ENCODE measurements around the gene LRCH1. TPM values are rescaled to one million over a fixed set of nuclear protein-coding genes. Genes with fewer than 3 reads are reported as not detected.

The LRCH1 gene
- total and polyA plus RNA-seq, 11 donors: 4.5 to 20.1 (median 12.5) TPM

DNA sequence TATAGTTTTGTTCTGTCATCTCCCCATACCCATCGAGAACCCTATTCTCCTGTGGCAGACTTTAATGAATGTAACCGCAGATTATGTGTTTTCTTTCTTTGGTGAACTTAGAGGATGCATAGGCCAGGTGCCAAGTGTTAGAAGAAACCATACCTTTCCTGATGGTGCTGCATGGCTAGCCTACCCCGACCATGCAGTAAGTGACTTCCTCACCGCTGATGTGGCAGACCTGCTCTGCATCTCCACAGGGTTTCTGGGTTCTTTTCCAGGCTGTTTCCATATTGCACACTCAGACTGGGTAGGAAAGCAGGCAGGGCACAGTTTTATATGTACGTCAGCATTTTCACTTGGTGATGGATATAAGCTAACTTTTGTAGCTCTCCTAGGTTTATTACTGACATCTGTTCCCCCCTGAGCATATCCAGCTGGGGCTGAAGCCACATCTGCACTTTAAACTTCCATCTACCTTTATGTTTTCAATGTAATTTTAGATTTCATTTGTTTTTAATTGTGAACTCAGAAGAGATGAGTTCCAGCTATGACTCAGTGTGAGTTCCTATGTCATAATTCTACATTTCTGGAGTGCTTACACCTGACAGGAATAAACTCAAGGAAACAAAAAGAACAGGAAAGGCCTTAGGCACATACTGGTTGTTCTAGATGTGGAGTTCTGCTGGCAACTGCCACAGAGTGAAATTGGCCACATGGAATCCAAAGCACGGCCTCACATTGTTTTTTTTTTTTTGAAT, 42.3 kb downstream of the LRCH1 start:
- TF ChIP-seq POLR2A (IDR thresholded peaks at IDR 0.05): no peak
- no peak for TF ChIP-seq CTCF (IDR thresholded peaks at IDR 0.05)
- no peaks in the 10 kb centered on the region for H3K27me3 ChIP-seq
- ATAC-seq (peak; percentile 44 to 70 (median 54)), DNase-seq (no peak)
- 56 to 64% (median 61%) methylated on average over 6 of the region's 6 CpGs for WGBS, 4 donors
- intact Hi-C loops (cut with DNase I): no loop called here
- no peak overlapping the region for H3K4me3 ChIP-seq
- peak overlapping the region in 9 of 12 donors; percentile 14 to 78 (median 32) for H3K27ac ChIP-seq
- H3K4me1 ChIP-seq: peaks cover 9 to 83% (median 55%) of the 10 kb centered on the region in 12 donors
- H3K9me3 ChIP-seq: no peaks in the 10 kb centered on the region
- no peaks in the 10 kb centered on the region for H3K36me3 ChIP-seq

GRCh38 chr13:46595885-46596275, 42.9 kb downstream of the LRCH1 start:
- intact Hi-C loops (cut with DNase I): no loop called here
- Histone ChIP-seq H3K4me1 (peaks cover 9 to 84% (median 59%) of the 10 kb centered on the region in 12 donors), H3K9me3 (no peaks in the 10 kb centered on the region), H3K4me3 (peak overlapping the region in 1 of 12 donors; percentile 9), H3K27me3 (no peaks in the 10 kb centered on the region), H3K36me3 (no peaks in the 10 kb centered on the region), H3K27ac (peak overlapping the region in 9 of 12 donors; percentile 14 to 78 (median 32))
- ATAC-seq: no peak
- no peak for TF ChIP-seq CTCF (IDR thresholded peaks at IDR 0.05)
- no peak for TF ChIP-seq POLR2A (IDR thresholded peaks at IDR 0.05)
- no peak for DNase-seq
- 50 to 59% (median 55%) methylated on average over 1 of the region's 1 CpG for whole genome bisulfite sequencing, 4 donors

- intact Hi-C loops (cut with DNase I): no loop called here
- 75 to 82% (median 79%) methylated on average over 6 of the region's 6 CpGs for WGBS, 4 donors
- H3K27ac ChIP-seq: peak overlapping the region in 8 of 12 donors; percentile 14 to 78 (median 35)
- ATAC-seq: no peak
- no peaks in the 10 kb centered on the region for H3K9me3 ChIP-seq
- no peak for DNase-seq
- TF ChIP-seq POLR2A (IDR thresholded peaks at IDR 0.05) (no peak), CTCF (IDR thresholded peaks at IDR 0.05) (no peak)
- no peaks in the 10 kb centered on the region for H3K27me3 ChIP-seq
- peak overlapping the region in 1 of 12 donors; percentile 9 for H3K4me3 ChIP-seq
- H3K4me1 ChIP-seq: peaks cover 9 to 88% (median 62%) of the 10 kb centered on the region in 12 donors
- no peaks in the 10 kb centered on the region for H3K36me3 ChIP-seq
Observed at GRCh38 chr13:46596466-46596865, 43.5 kb downstream of the LRCH1 start.

GRCh38 chr13:46598140-46598819, 45.3 kb downstream of the LRCH1 start:
- WGBS, 4 donors: 59 to 69% (median 66%) methylated on average over 7 of the region's 7 CpGs
- intact Hi-C loops (cut with DNase I): no loop called here
- H3K9me3 ChIP-seq: no peaks in the 10 kb centered on the region
- DNase-seq (no peak), ATAC-seq (peak in 3 of 4 donors; percentile 39 to 56 (median 53))
- peaks cover 10 to 95% (median 72%) of the 10 kb centered on the region in 12 donors for H3K4me1 ChIP-seq
- H3K36me3 ChIP-seq: no peaks in the 10 kb centered on the region
- no peaks in the 10 kb centered on the region for H3K27me3 ChIP-seq
- H3K27ac ChIP-seq: peak overlapping the region in 11 of 12 donors; percentile 35 to 88 (median 55)
- peak overlapping the region in 1 of 12 donors; percentile 35 for H3K4me3 ChIP-seq
- TF ChIP-seq POLR2A (IDR thresholded peaks at IDR 0.05) (no peak), CTCF (IDR thresholded peaks at IDR 0.05) (no peak)
